NB4 (cell line): ENCODE measurements around the gene MYADML2.

ENCODE experiments used
- POLR2A ChIP-seq: IDR thresholded peaks from 2 replicates; pipeline ENCODE4 v1.6.1; 2011; ENCODE audit warnings: mild to moderate bottlenecking; ENCODE audit not compliant: insufficient read length; ENCODE audit errors: extremely low read depth
- TF ChIP-seq, protein P1 (sequence below): IDR thresholded peaks from one replicate; pipeline ENCODE4 v1.5.1; 2012; ENCODE audit warnings: low read depth, low read length
- TF ChIP-seq, protein P2 (sequence below): IDR thresholded peaks from 2 replicates; pipeline ENCODE4 v1.6.1; 2011; ENCODE audit warnings: low read depth, low read length

GRCh38 chr17:81942167-81942553, 4.9 kb downstream of the MYADML2 start:
- no peak for TF ChIP-seq POLR2A
- TF ChIP-seq, protein P1, sequence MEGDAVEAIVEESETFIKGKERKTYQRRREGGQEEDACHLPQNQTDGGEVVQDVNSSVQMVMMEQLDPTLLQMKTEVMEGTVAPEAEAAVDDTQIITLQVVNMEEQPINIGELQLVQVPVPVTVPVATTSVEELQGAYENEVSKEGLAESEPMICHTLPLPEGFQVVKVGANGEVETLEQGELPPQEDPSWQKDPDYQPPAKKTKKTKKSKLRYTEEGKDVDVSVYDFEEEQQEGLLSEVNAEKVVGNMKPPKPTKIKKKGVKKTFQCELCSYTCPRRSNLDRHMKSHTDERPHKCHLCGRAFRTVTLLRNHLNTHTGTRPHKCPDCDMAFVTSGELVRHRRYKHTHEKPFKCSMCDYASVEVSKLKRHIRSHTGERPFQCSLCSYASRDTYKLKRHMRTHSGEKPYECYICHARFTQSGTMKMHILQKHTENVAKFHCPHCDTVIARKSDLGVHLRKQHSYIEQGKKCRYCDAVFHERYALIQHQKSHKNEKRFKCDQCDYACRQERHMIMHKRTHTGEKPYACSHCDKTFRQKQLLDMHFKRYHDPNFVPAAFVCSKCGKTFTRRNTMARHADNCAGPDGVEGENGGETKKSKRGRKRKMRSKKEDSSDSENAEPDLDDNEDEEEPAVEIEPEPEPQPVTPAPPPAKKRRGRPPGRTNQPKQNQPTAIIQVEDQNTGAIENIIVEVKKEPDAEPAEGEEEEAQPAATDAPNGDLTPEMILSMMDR, result no peak
- TF ChIP-seq, protein P2, sequence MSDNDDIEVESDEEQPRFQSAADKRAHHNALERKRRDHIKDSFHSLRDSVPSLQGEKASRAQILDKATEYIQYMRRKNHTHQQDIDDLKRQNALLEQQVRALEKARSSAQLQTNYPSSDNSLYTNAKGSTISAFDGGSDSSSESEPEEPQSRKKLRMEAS, result no peak
